Bronchial epithelial cell (primary cell): Measurements from ENCODE around the gene DZIP1. TPM values are rescaled to one million over a fixed set of nuclear protein-coding genes. Genes with fewer than 3 reads are reported as not detected.

Experiments
- DNase-seq: peaks from one replicate; pipeline ENCODE4 v3.0.0-alpha.2; 2010; ENCODE audit warnings: low read depth
- FAIRE-seq: peaks from 2 replicates; lab custom pipeline; 2011; peaks lifted over from hg19 to GRCh38; lab: Jason Lieb, UNC
- H3K27me3 ChIP-seq: 2 replicates; pipeline ENCODE4 v1.5.1; 2011; ENCODE audit warnings: low read length; ENCODE audit not compliant: control insufficient read depth, insufficient read depth
- H3K36me3 ChIP-seq: 2 replicates; pipeline ENCODE4 v1.5.1; 2011; ENCODE audit warnings: low read length; ENCODE audit not compliant: control insufficient read depth, insufficient read depth
- H3K4me3 ChIP-seq: 2 replicates; pipeline ENCODE4 v1.5.1; 2011; ENCODE audit warnings: mild to moderate bottlenecking, low read depth, low read length, control low read depth
- CTCF ChIP-seq: IDR thresholded peaks from 2 replicates; pipeline ENCODE4 v1.5.1; 2011; ENCODE audit warnings: mild to moderate bottlenecking, moderate library complexity, low read length, control low read depth, inconsistent platforms; ENCODE audit not compliant: insufficient read depth, severe bottlenecking
- total RNA-seq: library from RNA; depleted of rRNA; stranded (reverse); fragments of >200 nt; gene quantifications from 2 replicates; pipeline ENCODE4 v1.2.1, GENCODE V29; 2014

The DZIP1 gene
- total RNA-seq, 1 donor from 2014 or later: 0.79 TPM

GRCh38 chr13:95628488-95628887, 16.0 kb downstream of the DZIP1 start:
- no peak for DNase-seq

GRCh38 chr13:95627590-95627989, 16.9 kb downstream of the DZIP1 start:
- Histone ChIP-seq H3K27me3 (no peaks in the 10 kb centered on the region), H3K4me3 (no peak overlapping the region), H3K36me3 (no peaks in the 10 kb centered on the region)
- FAIRE-seq (no peak), DNase-seq (peak; percentile 82)
- TF ChIP-seq CTCF: no peak

More at GRCh38 chr13:95628488-95628887, 16.0 kb downstream of the DZIP1 start:
- no peak for FAIRE-seq
- Histone ChIP-seq H3K36me3 (no peaks in the 10 kb centered on the region), H3K4me3 (no peak overlapping the region), H3K27me3 (no peaks in the 10 kb centered on the region)
- TF ChIP-seq CTCF: no peak

- no peak for DNase-seq
- no peak for TF ChIP-seq CTCF
- FAIRE-seq: no peak
- no peak overlapping the region for H3K4me3 ChIP-seq
- H3K27me3 ChIP-seq: no peaks in the 10 kb centered on the region
- H3K36me3 ChIP-seq: no peaks in the 10 kb centered on the region
Observed at GRCh38 chr13:95626768-95627167, 17.7 kb downstream of the DZIP1 start.

GRCh38 chr13:95624020-95624419, 20.5 kb downstream of the DZIP1 start:
- no peak for FAIRE-seq
- Histone ChIP-seq H3K4me3 (no peak overlapping the region), H3K27me3 (no peaks in the 10 kb centered on the region), H3K36me3 (no peaks in the 10 kb centered on the region)
- TF ChIP-seq CTCF: peak; percentile 68
- DNase-seq: peak; percentile 47

- no peak for DNase-seq
- H3K36me3 ChIP-seq: no peaks in the 10 kb centered on the region
- TF ChIP-seq CTCF: no peak
- H3K27me3 ChIP-seq: no peaks in the 10 kb centered on the region
- H3K4me3 ChIP-seq: no peak overlapping the region
- FAIRE-seq: no peak
Observed at GRCh38 chr13:95623141-95623540, 21.4 kb downstream of the DZIP1 start.

GRCh38 chr13:95620825-95621498, 23.5 kb downstream of the DZIP1 start:
- Histone ChIP-seq H3K4me3 (no peak overlapping the region), H3K27me3 (no peaks in the 10 kb centered on the region), H3K36me3 (no peaks in the 10 kb centered on the region)
- FAIRE-seq: peak; percentile 81
- DNase-seq: no peak
- TF ChIP-seq CTCF: no peak
